GM19239 (cell line): Measurements from ENCODE around the gene SYTL3.
A peak's percentile ranks its signal among the peaks of the same experiment; 100 is the strongest.

Experiments used
- DNase-seq: peaks from one replicate; pipeline ENCODE4 v3.0.0; 2011; ENCODE audit warnings: low spot score; ENCODE audit not compliant: insufficient read length
- FAIRE-seq: peaks from 2 replicates; lab custom pipeline; 2011; peaks lifted over from hg19 to GRCh38; lab: Jason Lieb, UNC

Gene SYTL3

DNA sequence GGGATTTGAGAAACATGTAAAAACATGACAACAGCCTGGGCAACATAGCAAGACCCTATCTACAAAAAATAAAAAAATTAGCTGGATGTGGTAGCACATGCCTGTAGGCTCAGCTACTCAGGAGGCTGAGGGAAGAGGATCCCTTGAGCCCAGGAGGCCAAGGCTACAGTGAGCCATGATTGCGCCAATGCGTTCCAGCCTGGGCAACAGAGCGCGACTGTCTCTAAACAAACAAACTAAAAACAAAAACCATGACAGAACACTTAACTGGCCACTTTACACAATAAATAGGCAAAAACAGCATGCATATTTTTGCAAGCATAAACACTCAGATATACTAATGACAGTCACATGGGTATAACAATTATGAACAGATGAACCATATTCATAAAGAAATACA is 60.0 kb downstream of the SYTL3 start:
- DNase-seq (no peak), FAIRE-seq (no peak)

DNA sequence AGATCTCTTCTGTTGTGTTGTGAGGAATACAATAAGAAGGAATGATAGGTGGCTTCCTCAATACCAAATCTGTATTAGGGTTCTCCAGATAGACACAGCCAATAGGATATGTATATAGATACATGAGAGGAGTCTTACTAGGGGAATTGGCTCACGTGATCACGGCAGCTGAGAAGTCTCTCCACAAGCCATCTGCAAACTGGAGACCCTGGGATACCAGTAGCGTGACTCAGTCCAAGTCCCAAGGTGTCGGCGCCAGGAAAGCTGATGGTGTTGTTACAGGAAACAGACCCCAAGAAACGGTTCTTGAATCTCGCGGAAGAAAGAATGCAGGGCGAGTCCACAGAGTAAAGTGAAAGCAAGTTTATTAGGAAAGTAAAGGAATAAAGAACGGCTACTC is 61.4 kb downstream of the SYTL3 start:
- no peak for FAIRE-seq
- DNase-seq = no peak

DNA sequence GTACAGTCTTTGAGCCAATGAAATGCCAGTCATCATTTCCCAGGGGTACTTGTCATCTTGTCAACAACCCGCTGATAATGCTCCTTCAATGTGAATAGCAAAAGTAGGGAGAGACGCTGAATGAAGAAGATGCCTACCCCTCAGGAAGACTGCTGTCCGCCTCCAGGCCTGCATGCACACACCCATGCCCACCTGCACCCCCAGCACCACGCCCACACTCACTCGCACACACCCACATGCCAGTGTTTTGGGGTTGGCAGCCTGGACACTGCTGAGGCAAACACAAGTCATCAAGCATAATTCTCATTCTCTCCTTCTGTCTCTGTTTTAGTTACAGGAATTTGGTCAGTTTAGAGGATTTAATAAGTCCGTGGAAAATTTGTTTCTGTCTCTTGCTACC is 63.6 kb downstream of the SYTL3 start:
- FAIRE-seq = no peak

DNA sequence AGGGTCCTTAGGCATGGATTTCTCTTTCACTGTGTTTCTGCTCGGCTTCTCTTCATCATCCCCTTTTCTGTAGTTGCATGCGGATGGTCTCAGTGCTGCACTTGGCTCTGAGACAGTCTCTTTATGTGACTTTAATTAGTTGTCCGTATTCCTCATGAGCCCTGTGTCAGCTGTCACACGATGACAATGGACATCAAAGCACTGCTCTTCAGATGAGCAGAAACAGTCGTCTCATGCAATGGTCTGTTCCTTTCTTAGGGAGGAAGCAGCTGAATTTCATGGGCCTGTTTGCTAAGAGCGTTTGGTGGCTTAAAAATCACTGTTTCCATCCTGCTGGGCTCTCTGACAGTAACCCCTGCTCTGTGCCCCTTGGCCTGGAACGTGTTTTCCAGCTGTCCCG is 64.9 kb downstream of the SYTL3 start:
- FAIRE-seq (no peak), DNase-seq (no peak)

More for the DNA sequence above, 63.6 kb downstream of the SYTL3 start:
- DNase-seq = no peak

DNA sequence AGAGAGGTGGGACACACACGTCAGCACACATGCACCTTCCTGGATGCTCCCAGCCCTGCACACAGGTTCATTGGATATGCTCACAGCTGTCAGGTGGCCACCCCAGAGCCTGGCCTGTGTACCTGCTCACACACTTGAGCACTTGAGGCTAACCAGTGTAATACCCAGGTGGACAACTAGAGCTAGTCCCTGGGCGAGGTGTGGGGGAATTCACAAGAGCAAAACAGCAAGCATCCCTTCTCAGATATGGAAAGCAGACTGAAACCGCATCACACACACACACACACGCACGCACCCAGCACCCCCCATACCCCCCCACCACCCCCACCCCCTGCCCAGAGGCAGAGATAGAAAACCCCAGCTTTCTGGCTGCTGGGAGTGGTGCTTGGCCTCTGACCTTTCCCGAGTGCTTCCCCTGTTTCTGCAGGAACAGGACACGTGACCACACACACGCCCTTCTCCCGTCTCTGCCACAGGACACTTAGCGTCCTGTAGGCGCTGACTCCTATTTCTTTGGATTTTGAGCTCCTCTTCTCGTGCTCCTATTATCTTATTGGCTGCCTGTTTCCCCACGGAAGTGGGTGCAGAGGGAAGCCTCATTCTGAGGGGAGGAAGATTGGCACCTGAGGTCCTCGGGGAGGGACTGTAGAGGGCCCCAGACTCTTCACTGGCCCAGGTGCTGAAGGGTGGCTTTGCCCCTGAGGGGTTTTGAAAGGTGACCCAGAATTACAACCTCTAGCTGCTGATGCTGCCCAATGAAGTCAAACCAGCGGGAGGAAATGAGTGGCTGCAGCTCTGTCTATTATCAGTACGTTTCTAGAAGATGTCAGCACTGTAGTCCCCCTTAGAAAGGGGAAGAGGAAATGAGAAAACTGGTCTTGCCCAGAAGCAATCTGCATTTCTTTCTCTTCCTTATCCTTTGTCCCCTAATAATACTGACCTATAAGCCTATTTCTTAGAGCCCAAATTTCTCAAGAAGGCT is 65.8 kb downstream of the SYTL3 start:
- DNase-seq (peak; percentile 57), FAIRE-seq (peak; percentile 90)

DNA sequence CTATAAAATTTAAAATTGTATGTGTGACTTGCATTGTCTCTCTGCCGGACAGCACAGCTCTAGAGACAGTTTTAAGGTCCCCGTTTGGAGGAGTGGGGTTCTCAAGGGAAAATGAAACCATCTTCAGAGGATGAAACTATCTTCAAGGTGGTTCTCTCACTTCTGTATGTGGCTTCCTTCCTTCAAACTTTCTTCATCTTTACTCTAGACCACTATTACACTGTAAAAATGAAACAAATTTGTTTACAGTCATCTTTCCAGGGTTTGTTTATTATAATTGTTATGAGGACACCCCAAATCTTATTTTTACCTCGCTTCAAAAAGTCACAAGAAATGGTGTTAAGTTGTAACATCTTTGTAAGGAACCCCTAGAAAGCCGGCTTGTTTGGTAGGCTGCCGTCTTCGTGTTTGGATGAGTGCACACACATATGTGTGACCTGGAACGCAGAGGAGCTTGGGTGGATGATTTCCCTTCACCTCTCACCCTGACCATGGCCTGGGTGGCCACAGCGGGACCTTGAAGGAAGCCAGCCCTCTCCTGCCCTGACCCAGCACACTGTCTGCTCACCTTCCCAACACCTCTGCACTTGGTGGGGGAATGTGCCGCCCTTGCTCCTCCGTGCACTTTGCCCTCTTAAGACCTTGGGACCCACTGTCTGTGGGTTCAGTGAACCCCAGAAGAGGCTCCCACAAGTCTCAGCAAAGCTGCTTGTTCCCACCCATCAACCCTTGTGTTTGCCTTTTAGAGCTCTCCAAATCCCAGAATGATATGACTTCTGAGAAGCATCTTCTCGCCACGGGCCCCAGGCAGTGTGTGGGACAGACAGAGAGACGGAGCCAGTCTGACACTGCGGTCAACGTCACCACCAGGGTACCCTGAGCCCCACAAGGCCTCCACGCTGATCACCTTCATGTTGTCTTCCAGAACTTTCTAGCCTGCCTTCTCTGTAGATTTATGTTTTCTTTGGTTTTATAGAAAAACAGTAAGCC is 67.8 kb downstream of the SYTL3 start:
- DNase-seq (peak; percentile 54), FAIRE-seq (peak; percentile 93)

DNA sequence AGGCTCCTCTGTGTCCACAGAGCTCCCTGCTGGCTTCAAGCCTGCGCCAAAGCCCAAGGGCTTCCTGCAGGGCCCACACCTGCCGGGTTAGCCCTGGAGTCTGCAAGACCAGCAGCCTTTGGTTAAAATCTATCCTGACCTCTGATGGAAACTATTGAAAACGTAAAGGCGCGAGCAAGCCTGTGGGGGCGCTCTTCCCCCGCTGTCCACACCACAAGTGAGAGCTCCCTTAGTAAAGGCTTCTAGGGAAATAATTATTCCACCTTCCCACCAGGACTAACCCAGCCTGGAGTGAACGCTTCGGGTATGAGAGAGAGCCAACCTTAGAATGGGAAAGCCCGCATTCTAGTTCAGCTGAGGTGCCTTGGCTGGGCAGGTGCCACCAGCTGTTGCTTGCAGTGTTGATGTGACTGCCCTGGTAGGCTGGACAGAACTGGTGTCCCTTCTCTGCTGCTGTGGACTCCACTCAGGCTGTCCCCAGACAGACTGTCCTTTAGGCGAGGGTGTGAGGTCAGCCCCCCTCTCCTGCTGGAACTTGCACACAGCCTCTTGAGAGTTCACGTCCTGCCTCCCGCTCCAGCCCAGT is 68.7 kb downstream of the SYTL3 start:
- FAIRE-seq = peak; percentile 61
- DNase-seq = no peak

DNA sequence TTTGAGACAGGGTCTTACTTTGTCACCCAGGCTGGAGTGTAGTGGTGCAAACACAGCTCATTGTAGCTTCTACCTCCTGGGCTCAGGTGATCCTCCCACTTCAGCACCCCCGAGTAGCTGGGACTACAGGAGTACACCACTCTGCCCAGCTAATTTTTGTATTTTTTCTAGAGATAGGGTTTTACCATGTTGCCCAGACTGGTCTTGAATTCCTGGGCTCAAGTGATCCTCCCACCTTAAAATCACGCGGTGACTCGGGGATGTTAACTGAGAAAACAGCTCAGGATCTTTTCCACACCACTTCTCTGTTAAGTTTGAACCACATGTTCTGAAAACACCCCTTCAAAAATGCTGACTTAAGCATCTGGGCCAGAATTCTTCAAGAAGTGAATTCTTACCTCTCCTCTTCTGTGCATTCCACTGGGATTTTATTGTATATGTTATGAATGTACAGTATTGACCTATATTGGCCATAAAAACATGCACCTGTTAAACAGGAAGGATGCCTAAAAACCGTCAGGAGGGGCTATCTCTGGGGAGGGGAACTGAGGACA is 72.4 kb downstream of the SYTL3 start:
- FAIRE-seq (no peak), DNase-seq (no peak)

DNA sequence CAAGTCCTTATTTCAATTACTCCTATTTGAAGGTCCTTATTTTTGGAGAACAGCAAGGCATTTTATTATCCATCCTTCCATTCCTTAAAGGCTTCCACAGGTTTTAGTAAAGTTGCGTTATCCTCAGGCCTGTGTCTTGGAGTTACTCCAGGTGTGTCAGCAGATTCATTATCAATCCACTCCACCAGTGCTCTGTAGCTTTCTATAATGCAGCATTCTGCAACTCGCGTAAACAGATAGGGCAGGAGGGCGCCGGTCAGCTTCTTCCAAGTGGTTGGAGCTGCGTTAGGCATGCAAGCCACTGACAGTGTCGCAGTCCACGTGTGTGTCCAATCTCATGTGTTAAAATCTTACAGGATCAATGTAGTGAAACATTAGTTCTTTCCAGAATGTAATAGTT is 75.8 kb downstream of the SYTL3 start:
- FAIRE-seq = no peak

DNA sequence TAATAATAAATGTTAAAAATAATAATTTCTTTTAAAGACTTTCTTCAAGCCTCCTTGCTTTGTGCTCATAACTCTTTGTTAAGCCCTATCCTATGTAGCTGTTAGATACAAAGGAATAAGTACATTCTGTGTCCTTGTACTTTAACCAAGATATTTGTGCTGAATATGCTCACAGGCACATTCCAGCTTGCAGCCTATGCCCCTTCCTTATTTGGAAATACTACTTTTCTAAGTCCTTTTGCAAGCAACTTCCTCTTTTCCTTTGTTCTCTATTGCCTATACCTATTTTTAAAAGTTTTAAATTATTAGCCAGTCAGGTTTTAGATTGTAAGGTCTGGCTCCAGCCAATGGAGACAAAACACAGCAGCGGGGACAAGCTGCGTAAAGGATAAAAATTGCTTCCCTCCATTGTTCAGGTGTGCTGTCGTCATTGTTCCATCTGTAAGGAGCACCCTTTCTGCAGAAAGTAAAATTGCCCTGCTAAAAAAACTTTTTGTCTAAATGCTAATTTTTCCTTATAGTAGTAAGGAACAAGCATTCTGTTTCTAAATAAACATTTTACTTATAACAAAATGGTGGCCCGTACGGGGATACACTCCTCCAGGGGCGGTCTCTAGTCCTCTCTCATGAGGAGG is 80.2 kb downstream of the SYTL3 start:
- no peak for DNase-seq
- no peak for FAIRE-seq

More for the DNA sequence above, 75.8 kb downstream of the SYTL3 start:
- DNase-seq = no peak

DNA sequence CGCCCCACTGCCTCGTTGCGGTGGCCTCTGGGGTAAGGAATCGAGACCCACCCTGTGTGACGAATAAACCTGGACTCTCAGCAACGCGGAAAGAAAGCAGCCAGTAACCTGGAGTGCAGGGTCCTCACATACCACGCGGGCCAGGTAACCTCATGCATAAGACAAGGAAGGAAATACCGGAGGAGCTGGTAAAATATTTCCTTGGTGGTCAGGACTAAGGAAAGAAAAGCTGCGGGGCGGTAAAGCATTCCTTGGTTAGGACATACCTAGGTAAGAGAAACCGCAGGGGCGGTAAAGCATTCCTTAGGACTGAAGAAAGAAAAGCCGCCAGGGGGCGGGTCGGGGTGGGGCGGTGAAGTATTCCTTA is 80.7 kb downstream of the SYTL3 start:
- no peak for FAIRE-seq
- no peak for DNase-seq

DNA sequence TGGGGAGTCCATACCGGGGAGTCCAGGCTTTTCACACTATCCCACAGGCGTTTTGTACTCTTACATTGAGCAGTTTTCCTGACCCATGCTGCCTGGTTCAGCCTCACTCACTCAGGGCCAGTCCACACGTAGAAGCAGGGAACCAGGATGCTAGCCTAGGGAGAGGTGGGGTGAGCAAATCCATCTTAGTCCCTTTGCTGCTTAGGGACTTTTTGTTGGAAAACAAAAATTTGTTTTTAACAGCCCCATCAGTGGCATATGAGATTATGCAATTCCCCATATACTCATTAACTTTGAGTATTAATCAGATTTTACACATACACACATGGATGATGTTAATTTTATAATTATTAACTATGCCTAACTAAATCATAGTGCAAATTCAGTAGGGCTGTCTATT is 85.2 kb downstream of the SYTL3 start:
- no peak for FAIRE-seq

DNA sequence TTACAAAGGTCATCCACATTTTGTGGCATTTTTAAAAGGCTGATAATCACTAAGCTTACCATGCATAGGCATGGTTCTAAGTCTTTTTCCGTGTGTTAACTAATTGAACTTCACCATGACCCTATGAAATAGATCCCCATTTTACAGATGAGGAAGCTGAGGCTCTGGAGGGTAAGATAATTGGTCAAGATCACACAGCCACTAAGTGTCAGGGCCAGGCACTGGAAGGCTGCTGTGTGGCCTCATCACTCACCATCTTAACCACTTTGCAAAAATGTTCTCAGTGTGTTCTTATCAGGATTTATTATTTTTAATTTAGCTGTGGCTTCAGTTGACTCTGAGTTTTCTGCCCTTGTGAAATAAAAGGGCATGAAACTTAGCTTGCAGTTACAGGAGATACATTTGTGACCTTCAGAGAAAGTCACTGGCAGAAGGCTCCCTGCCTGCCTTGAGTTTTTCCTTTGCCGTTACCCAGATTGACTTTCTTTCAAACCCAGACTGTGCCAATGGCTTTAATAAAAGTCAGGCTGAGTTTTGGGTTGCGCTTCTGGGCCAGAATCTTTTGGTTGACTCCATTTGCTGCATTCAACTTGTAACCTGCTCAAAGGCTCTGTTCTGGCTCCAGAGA is 87.3 kb downstream of the SYTL3 start:
- no peak for DNase-seq
- FAIRE-seq = no peak

More for the DNA sequence above, 85.2 kb downstream of the SYTL3 start:
- no peak for DNase-seq

DNA sequence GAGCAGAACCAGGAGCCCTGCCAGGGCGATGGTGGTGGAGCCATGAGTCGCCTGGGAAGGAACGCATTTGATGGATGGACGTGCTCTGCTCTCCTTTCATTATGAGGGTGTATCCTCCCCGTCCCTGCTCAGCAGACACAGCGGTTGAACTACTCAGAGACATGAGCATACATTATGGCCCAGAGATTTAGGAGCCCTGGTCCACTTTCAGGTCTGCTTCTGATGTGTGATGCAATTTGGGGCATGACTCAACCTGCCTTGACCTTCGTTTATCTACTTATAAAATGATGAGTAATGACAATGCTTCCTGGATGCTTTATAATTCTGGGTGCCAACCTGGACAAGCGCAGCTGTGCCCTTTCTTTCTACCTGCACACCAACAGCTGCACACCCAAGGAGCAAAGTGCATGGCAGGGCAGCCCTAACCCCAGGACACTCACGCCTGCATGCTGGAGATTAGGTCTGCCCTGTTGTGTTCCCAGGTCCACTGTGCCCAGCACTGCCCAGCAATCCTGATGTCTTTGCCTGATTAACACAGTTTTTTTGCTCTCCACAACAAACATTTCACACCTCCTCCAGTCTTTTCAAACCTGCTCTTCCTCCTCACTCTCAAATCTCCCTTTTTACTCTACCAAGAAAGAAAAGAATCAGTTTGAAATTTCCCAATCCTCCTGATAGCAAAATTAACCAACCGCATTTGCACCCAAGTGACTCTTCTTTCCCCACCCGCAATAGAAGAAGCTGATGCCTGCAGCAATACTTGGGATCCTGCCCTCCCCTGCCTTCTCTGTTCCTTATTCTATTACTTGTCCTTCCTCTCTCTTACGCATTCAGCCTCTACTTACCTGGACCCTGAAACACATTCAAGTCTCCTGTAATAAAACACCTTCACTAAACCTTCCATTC is 88.1 kb downstream of the SYTL3 start:
- DNase-seq (no peak), FAIRE-seq (no peak)

DNA sequence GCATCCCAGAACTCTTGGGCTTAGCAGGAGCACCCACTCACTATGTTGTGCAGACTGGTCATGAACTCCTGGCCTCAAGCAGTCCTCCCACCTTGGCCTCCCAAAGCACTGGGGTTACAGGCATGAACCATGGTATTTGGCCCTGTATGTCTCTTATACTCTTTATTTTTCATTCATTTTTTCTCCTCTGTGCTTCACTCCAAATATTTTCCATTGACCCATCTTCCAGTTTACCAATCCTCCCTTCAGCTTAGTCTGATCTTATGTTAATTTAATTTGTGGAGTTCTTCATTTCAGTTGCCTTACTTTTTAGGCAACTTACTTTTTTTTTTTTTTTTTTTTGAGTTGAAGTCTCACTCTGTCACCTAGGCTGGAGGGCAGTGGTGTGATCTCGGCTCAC is 89.8 kb downstream of the SYTL3 start:
- DNase-seq (no peak), FAIRE-seq (no peak)

DNA sequence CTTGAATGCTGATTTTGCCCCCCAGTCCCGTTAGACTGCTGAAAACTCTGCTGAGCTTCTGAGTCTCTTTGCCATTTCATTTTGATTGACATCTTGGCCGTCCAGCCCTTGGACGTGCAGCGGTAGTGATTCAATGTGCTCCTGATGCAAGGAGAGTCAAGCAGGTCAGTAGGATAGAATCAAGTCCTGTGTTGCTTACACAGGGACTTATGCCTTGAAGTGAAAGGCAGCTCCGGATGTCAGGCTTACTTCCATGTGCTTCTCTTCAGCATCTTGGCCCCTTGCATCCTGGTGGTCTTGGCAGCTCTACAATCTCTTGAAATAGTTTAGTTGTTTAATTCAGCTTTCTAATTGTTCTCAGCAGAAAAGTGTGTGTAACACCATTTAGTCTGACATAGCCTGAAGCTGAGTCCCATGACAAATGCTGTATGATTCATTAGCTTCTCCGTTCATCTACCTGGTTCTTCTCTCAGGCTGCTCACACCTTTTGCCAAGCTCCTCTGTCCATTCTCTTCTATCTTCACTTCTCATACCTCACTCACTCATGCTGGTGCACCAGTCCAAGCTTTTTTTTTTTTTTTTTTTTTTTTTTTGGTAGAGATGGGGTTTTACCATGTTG is 93.3 kb downstream of the SYTL3 start:
- DNase-seq (no peak), FAIRE-seq (no peak)

DNA sequence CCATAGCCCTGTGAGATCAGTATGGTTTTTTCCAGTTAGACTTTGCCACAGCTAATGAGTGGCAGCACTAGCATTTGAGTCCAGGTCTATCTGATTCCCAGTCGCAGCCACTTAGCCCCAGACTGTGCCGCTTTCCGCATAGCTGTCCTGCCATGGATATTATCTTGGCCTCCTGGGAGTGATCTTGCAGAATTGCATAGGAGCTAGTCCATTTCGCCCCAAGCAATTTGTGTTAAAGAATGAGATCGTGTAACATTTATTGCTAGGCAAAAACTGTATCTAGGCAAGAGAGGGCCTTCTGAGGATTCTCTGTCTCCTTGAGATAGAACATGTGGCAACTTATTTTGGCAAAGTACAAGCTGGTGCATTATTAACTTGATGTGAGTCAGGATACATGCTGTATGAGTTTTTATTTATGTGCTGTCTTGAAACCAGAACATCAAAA is 95.2 kb downstream of the SYTL3 start:
- FAIRE-seq (no peak), DNase-seq (no peak)

DNA sequence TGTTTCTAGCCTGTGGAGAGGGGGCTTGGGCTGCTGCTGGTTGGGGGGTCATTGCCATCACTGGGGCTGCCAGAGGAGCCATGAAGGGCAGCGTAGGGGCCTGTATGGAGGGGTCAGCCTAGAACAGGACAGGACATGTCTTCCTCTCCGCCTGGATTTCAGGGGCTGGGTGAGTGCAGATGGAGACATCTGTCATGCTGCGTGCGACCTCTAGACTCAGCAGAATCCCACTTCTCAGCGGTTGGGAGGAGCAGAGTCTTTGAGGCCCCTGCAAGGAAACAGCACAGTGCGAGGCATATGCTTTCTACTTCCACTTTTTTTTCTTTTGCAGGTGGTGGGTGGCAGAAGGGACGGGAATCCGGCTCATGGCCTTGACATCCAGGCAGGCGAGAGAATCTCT is 101.4 kb downstream of the SYTL3 start:
- FAIRE-seq = no peak
- no peak for DNase-seq
